ENCODE results near the gene PIGM. TPM values are rescaled to one million over a fixed set of nuclear protein-coding genes. Genes with fewer than 3 reads are reported as not detected.

Gene PIGM
- total and polyA plus RNA-seq, 2 of the 13 experiments (the other 11 are each of a cell fraction or from before 2014, with no cell fraction given), result 3.4 to 4.6 TPM

DNA sequence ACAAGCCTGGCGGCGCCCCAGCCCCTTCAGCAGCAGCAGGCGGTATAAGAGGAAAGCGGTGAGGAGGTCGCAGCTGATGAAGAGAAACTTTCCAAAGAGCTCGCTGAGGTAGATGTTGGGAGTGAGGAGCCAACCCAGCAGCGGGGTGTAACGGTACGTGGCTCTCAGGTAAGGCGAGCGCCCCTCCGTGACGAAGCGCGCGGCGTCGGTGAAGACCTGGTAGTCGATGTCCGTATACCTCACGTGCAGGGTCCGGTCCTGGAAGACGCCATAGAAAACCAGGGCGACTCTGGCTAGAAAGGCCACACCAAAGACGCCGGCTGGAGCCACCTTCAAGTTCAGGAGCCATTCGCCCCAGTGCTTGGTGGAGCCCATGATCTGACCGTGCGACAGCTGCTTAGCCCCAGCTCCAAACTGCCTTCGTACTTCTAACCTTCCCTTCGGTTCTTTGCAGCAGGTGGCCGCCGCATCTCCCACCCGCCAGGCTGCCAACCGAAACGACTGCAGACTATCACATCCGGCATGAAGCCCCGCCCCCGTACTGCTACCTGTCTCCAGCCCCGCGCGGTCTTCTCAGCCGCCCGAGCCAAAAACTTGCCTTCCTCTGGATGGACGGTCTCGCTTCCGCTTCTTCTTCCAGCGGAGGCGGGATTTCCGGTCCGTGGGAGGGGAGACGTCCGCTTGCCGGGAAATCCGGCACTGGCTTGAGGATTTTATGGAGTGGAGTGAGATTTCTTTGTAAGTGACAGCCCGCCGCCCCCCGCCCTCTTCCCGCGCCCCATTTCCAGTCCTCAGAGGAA is at the start of gene PIGM (continued):
- TF ChIP-seq ZNF605 (CRISPR knock-in tag; IDR thresholded peaks at IDR 0.05) (peak; percentile 28; the same call in 1 of the 2 replicates), ZNF891 (CRISPR knock-in tag; IDR thresholded peaks at IDR 0.05) (peak; percentile 43; the same call in 1 of the 2 replicates), ZNF768 (CRISPR knock-in tag; IDR thresholded peaks at IDR 0.05) (no peak; the same call in 1 of the 2 replicates), TBX2 (CRISPR knock-in tag; IDR thresholded peaks at IDR 0.05; ENCODE audit: borderline replicate concordance) (0 out of 2 replicates have a peak, but pooled peaks have one; percentile 60), HNF4A (CRISPR knock-in tag; IDR thresholded peaks at IDR 0.05) (0 out of 2 replicates have a peak, but pooled peaks have one; percentile 4), MEIS1 (CRISPR knock-in tag; IDR thresholded peaks at IDR 0.05; ENCODE audit: borderline replicate concordance) (peak; percentile 66; the same call in 1 of the 2 replicates), SP2 (CRISPR knock-in tag; IDR thresholded peaks at IDR 0.05) (peak; percentile 93), FOXA1 (IDR thresholded peaks at IDR 0.05) (no peak), FOXA1 (CRISPR knock-in tag; IDR thresholded peaks at IDR 0.05) (no peak), ZNF672 (CRISPR knock-in tag; IDR thresholded peaks at IDR 0.05) (no peak), NFIB (CRISPR knock-in tag; IDR thresholded peaks at IDR 0.05; ENCODE audit: borderline replicate concordance) (no peak), MBNL3 (CRISPR knock-in tag; conservative IDR thresholded peaks at IDR 0.05) (no peak), NCOA5 (CRISPR knock-in tag; IDR thresholded peaks at IDR 0.05) (no peak), IRX3 (CRISPR knock-in tag; IDR thresholded peaks at IDR 0.05; ENCODE audit: borderline replicate concordance, low read depth) (0 out of 2 replicates have a peak, but pooled peaks have one; percentile 62), ZNF430 (CRISPR knock-in tag; IDR thresholded peaks at IDR 0.05) (no peak), HDAC1 (CRISPR knock-in tag; IDR thresholded peaks at IDR 0.05) (peak; percentile 76), SRY (CRISPR knock-in tag; IDR thresholded peaks at IDR 0.05) (no peak; the same call in 1 of the 2 replicates), ZNF761 (CRISPR knock-in tag; conservative IDR thresholded peaks at IDR 0.05) (peak; percentile 62; the same call in 1 of the 2 replicates), PAWR (CRISPR knock-in tag; IDR thresholded peaks at IDR 0.05; ENCODE audit: borderline replicate concordance) (no peak)
- TF ChIP-seq, protein P1, sequence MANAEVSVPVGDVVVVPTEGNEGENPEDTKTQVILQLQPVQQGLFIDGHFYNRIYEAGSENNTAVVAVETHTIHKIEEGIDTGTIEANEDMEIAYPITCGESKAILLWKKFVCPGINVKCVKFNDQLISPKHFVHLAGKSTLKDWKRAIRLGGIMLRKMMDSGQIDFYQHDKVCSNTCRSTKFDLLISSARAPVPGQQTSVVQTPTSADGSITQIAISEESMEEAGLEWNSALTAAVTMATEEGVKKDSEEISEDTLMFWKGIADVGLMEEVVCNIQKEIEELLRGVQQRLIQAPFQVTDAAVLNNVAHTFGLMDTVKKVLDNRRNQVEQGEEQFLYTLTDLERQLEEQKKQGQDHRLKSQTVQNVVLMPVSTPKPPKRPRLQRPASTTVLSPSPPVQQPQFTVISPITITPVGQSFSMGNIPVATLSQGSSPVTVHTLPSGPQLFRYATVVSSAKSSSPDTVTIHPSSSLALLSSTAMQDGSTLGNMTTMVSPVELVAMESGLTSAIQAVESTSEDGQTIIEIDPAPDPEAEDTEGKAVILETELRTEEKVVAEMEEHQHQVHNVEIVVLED (CRISPR knock-in tag; IDR thresholded peaks at IDR 0.05; ENCODE audit: borderline replicate concordance), result peak; percentile 62
- TF ChIP-seq, protein P2, sequence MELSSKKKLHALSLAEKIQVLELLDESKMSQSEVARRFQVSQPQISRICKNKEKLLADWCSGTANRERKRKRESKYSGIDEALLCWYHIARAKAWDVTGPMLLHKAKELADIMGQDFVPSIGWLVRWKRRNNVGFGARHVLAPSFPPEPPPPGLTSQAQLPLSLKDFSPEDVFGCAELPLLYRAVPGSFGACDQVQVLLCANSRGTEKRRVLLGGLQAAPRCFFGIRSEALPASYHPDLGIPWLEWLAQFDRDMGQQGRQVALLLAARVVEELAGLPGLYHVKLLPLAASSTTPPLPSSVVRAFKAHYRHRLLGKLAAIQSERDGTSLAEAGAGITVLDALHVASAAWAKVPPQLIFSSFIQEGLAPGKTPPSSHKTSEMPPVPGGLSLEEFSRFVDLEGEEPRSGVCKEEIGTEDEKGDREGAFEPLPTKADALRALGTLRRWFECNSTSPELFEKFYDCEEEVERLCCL (CRISPR knock-in tag; IDR thresholded peaks at IDR 0.05; ENCODE audit: borderline replicate concordance), result no peak
- TF ChIP-seq, protein P3, sequence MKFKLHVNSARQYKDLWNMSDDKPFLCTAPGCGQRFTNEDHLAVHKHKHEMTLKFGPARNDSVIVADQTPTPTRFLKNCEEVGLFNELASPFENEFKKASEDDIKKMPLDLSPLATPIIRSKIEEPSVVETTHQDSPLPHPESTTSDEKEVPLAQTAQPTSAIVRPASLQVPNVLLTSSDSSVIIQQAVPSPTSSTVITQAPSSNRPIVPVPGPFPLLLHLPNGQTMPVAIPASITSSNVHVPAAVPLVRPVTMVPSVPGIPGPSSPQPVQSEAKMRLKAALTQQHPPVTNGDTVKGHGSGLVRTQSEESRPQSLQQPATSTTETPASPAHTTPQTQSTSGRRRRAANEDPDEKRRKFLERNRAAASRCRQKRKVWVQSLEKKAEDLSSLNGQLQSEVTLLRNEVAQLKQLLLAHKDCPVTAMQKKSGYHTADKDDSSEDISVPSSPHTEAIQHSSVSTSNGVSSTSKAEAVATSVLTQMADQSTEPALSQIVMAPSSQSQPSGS (CRISPR knock-in tag; IDR thresholded peaks at IDR 0.05), result no peak
- TF ChIP-seq, protein P4, sequence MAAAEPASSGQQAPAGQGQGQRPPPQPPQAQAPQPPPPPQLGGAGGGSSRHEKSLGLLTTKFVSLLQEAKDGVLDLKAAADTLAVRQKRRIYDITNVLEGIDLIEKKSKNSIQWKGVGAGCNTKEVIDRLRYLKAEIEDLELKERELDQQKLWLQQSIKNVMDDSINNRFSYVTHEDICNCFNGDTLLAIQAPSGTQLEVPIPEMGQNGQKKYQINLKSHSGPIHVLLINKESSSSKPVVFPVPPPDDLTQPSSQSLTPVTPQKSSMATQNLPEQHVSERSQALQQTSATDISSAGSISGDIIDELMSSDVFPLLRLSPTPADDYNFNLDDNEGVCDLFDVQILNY (CRISPR knock-in tag; conservative IDR thresholded peaks at IDR 0.05), result no peak
